HL-60 (cell line): ENCODE data around the gene MOCS1.

Experiments used
- DNase-seq, 2 experiments: peaks; one replicate each; pipeline ENCODE4 v3.0.0-alpha.2; 2010 to 2020; ENCODE audit warnings: low read depth in 1 of 2, low spot score in 1 of 2
- H3K27ac ChIP-seq: fragments of 250-450 bp; sonication (Bioruptor Pico); replicated peaks from 2 replicates; pipeline ENCODE4 v1.5.1; 2020; ENCODE audit warnings: mild to moderate bottlenecking, moderate library complexity
- H3K27me3 ChIP-seq: fragments of 250-450 bp; sonication (Bioruptor Pico); 2 replicates; pipeline ENCODE4 v1.5.1; 2021; ENCODE audit warnings: mild to moderate bottlenecking, moderate library complexity; ENCODE audit not compliant: insufficient read depth, poor library complexity, severe bottlenecking
- H3K4me3 ChIP-seq: replicated peaks from 2 replicates; pipeline ENCODE4 v1.5.1; 2011; ENCODE audit warnings: mild to moderate bottlenecking, control low read depth, low read length; ENCODE audit not compliant: insufficient read depth
- CTCF ChIP-seq: IDR thresholded peaks from one replicate; pipeline ENCODE4 v1.5.1; 2011; ENCODE audit warnings: low read length, control low read depth, inconsistent platforms; ENCODE audit not compliant: insufficient read depth
- GABPA ChIP-seq: IDR thresholded peaks from 2 replicates; pipeline ENCODE4 v1.6.1; 2012; ENCODE audit warnings: low read depth
- POLR2AphosphoS5 ChIP-seq: IDR thresholded peaks from 2 replicates; pipeline ENCODE4 v1.6.1; 2012; ENCODE audit warnings: low read depth
- REST ChIP-seq: IDR thresholded peaks from 2 replicates; pipeline ENCODE4 v1.6.1; 2012; ENCODE audit warnings: low read depth; ENCODE audit not compliant: insufficient replicate concordance
- SPI1 ChIP-seq: IDR thresholded peaks from 2 replicates; pipeline ENCODE4 v1.6.1; 2012; ENCODE audit warnings: low read depth, mild to moderate bottlenecking, borderline replicate concordance

Gene MOCS1

GRCh38 chr6:39886871-39887270, 47.4 kb downstream of the MOCS1 start:
- TF ChIP-seq POLR2AphosphoS5 (no peak), SPI1 (no peak), REST (no peak), CTCF (no peak), GABPA (no peak)
- no peak overlapping the region for H3K4me3 ChIP-seq
- no peak for DNase-seq
- peaks cover 6% of the 10 kb centered on the region for H3K27me3 ChIP-seq
- no peak overlapping the region for H3K27ac ChIP-seq

GRCh38 chr6:39885691-39886090, 48.6 kb downstream of the MOCS1 start:
- TF ChIP-seq POLR2AphosphoS5 (no peak), GABPA (no peak), REST (no peak), SPI1 (no peak), CTCF (no peak)
- no peak for DNase-seq
- H3K27me3 ChIP-seq: peaks cover 6% of the 10 kb centered on the region
- H3K27ac ChIP-seq: no peak overlapping the region
- no peak overlapping the region for H3K4me3 ChIP-seq

GRCh38 chr6:39884696-39885095, 49.6 kb downstream of the MOCS1 start:
- H3K4me3 ChIP-seq: no peak overlapping the region
- no peak overlapping the region for H3K27ac ChIP-seq
- H3K27me3 ChIP-seq: peaks cover 6% of the 10 kb centered on the region
- TF ChIP-seq CTCF: no peak
- no peak for TF ChIP-seq POLR2AphosphoS5
- no peak for TF ChIP-seq GABPA
- TF ChIP-seq SPI1: no peak
- TF ChIP-seq REST: no peak
- DNase-seq: no peak
